ENCODE data around the gene STEAP3.

Gene STEAP3

DNA sequence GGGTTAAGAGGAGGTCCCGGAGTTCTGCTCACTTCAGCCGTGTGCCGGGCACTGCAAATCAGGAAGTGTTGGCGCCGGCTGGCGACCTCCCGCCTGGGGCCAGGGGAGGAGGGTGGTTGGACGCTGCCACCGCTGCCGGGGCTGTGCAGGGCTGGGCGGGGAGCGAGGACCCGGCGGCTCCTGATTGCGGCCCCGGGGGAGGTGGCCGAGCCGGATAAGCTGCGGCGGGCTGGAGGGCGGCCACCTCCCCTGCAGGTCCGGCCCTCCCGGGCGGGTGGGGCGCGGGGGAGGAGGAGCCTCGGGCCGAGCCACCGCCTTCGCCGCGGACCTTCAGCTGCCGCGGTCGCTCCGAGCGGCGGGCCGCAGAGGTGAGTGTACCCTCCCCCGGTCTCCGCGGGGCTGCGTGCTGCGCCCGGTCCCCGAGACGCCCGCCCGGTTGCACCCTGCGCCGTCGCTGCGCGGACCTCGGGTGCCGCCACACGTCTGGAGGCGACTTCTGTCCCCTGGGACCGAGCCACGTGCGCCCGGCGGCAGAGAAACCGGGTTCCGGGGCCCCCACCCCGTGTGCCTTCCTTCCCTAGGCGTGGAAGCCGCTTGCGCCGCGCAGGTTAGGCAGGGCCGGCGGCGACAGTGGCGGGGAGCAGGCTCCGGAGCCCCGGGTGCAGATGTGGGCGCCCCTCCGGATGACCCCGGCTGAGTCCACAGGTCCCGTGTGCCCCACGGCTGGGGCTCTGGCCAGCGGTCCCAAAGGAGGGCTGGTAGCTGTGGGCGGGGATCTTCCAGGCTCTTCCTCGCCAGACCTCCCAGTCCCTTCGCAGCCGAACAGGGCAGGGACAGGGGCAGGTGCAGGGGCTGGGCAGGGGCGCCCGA, at the start of gene STEAP3:
Gene STEAP3 (plus strand): TSS at position 314 of the 870 bp plus-strand sequence. CDS start 7,179 bp downstream, outside the sequence.
- no peak for DNase-seq (ENCODE audit: low read depth)
- peak within 1 kb of the TSS; percentile 92 for H3K4me3 ChIP-seq (ENCODE audit: low read depth, low read length)

DNA sequence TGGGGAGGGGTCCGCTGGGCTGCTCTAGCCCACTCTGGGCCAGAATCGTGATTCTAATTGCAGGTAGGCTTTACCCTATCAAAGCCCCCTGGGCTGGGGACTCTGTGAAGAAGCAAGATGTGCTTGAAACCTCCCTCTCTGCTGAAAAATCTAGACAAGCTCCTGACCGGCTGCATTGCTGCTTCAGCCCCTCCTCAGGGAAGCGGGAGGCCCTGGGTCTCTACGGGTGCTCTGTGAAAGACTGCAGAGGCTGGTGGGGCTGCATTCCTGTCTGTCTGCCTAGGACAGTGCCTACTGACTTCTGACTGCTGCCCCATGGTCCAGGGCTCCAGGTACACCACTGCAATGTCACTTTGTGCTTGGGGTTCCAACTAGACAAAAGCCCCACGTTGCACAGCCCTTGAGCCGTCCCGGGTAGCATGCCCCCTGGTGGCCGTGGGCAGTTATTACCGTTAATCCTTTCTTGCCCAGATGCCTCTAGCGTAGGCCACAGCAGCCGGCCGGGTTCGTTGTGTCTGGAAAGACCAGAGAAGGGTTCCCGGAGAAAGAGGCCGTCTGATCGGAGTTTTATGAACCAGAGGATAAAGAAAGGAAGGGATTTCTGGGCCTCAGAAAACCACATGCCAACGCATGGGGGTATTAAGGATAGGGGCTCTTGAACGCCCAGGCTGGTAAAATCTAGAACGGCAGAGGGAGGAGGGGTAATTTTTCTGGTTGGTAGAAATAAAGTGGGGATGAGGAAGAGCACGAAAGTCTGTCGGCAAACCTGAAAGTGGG, 49.2 kb upstream of the STEAP3 start:
- no peak for DNase-seq (ENCODE audit: low read depth)
- no peak overlapping the region for H3K4me3 ChIP-seq (ENCODE audit: low read depth, low read length)

GRCh38 chr2:119174993-119175347, 48.7 kb upstream of the STEAP3 start:
- no peak for DNase-seq (ENCODE audit: low read depth)

DNA sequence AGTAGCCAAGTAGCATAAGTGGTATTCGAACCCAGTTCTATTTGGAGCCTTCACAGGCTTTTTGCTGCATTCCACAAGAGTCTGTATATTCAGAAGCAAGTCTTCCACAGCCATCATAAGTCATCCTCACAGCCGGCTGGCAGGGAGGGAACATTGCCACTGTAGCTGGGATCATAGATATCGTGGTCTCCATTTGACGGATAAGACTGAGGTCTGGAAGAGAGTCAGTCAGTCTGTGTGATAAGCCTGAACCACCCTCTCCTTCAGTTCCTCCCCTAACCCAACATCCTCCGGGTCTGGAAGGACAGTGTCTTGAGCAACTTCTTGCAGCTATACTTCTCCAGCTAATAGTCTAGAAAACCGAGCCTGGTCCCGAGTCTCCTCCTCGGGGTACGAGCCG, 48.1 kb upstream of the STEAP3 start:
- no peak overlapping the region for H3K4me3 ChIP-seq (ENCODE audit: low read depth, low read length)
- no peak for DNase-seq (ENCODE audit: low read depth)

More at GRCh38 chr2:119174993-119175347, 48.7 kb upstream of the STEAP3 start:
- no peak overlapping the region for H3K4me3 ChIP-seq (ENCODE audit: low read depth, low read length)

GRCh38 chr2:119177171-119177837, 46.3 kb upstream of the STEAP3 start:
- no peak overlapping the region for H3K4me3 ChIP-seq (ENCODE audit: low read depth, low read length)
- DNase-seq (ENCODE audit: low read depth): no peak

GRCh38 chr2:119177838-119178190, 45.8 kb upstream of the STEAP3 start:
- no peak overlapping the region for H3K4me3 ChIP-seq (ENCODE audit: low read depth, low read length)
- no peak for DNase-seq (ENCODE audit: low read depth)

DNA sequence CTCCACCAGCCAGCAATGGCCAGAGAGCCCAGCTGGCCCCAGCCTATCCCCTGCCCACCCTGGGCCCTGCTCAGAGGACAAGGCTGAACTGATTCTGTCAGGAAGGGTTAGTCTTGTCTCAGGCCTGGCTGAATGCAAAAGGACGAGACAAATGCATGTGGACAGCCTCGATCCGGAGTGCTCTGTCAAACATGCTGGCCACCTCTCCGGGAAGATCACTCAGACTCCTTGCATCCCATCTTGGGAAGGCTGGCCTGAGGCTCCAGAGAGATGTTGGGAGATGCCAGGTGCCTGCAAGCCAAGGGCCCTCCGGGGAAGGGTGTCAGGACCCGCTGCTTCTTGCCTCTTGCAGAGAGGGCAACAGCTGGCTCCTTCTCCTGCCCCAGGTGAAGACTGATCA, 44.9 kb upstream of the STEAP3 start:
- no peak for DNase-seq (ENCODE audit: low read depth)
- no peak overlapping the region for H3K4me3 ChIP-seq (ENCODE audit: low read depth, low read length)

GRCh38 chr2:119179202-119179601, 44.4 kb upstream of the STEAP3 start:
- DNase-seq (ENCODE audit: low read depth): no peak

DNA sequence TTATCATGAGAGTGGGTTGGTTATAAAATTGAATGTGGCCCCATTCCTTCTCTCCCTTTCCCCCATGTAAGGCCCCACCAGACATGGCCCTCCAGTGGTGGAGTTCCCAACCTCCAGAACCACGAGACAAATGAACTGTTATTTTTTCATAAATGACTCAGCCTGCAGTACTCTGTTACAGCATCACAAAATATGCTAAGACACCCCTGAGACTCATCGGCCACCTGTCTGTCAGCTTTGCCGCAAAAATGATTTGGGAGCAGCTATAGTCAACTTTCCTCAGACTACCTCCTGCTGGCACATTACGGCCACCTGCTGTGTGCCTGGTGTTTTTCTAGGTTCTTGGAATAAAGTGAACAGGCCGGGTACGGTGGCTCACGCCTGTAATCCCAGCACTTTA, 43.6 kb upstream of the STEAP3 start:
- no peak overlapping the region for H3K4me3 ChIP-seq (ENCODE audit: low read depth, low read length)
- peak; percentile 16 for DNase-seq (ENCODE audit: low read depth)

More at GRCh38 chr2:119179202-119179601, 44.4 kb upstream of the STEAP3 start:
- no peak overlapping the region for H3K4me3 ChIP-seq (ENCODE audit: low read depth, low read length)

DNA sequence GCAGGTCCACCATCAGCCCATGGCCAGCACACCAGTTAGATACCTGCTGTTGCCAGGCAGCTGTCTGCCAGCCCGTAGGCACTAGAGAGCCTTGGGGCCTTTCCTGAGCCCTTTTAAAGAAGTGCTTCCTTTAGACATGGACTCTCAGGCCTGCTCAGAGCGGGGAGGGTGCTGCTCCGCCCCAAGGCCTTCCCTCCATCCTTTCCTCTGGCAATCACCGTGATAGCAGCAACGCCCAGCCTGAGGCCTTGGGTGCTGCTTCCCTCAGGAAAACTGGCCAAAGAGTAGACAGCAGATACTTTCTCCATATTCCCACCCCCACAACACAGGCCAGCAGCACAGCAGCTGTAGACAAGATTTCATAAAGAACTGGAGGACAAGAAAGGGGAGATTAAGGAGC, 42.7 kb upstream of the STEAP3 start:
- DNase-seq (ENCODE audit: low read depth): no peak
- H3K4me3 ChIP-seq (ENCODE audit: low read depth, low read length): no peak overlapping the region

DNA sequence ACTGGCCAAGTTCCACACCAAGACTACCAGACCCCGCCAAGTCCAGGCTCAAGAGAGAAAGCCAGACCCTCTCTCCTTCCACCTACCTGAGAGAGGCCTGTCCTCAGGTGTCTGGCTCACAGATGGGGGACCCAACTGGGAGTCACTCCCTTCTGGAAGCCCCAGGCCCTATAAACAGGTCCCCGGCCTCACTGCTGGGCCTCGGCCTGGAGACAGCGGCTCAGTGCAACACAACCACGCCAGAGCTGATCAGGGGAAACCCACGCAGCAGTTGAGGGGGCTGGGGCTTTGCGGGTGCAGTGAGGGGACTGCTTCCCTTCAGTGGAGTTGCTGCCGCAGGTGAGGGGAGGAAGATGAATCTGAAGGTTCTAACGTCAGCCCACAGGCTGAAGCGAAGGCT, 42.2 kb upstream of the STEAP3 start:
- DNase-seq (ENCODE audit: low read depth): no peak
- H3K4me3 ChIP-seq (ENCODE audit: low read depth, low read length): no peak overlapping the region

GRCh38 chr2:119181791-119182445, 41.7 kb upstream of the STEAP3 start:
- no peak overlapping the region for H3K4me3 ChIP-seq (ENCODE audit: low read depth, low read length)
- DNase-seq (ENCODE audit: low read depth): no peak

DNA sequence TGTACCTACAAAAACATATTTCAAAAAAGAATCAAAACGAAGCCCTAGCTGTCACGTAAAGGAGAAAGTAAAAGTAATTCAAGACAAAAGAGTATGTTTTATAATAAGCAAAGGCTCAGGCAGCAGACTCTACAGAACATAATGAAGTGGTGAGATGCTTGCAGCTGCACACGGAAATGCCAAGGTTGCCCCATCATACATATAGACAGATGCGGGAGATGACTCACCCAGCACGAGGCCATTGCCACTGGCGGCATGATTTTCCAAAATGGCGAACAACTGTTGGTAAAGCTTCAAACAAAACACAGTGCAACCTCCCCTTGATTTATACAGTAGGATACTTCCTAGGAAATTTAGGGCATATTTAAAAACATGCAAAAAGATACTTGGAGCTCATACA, 39.1 kb upstream of the STEAP3 start:
- H3K4me3 ChIP-seq (ENCODE audit: low read depth, low read length): no peak overlapping the region

DNA sequence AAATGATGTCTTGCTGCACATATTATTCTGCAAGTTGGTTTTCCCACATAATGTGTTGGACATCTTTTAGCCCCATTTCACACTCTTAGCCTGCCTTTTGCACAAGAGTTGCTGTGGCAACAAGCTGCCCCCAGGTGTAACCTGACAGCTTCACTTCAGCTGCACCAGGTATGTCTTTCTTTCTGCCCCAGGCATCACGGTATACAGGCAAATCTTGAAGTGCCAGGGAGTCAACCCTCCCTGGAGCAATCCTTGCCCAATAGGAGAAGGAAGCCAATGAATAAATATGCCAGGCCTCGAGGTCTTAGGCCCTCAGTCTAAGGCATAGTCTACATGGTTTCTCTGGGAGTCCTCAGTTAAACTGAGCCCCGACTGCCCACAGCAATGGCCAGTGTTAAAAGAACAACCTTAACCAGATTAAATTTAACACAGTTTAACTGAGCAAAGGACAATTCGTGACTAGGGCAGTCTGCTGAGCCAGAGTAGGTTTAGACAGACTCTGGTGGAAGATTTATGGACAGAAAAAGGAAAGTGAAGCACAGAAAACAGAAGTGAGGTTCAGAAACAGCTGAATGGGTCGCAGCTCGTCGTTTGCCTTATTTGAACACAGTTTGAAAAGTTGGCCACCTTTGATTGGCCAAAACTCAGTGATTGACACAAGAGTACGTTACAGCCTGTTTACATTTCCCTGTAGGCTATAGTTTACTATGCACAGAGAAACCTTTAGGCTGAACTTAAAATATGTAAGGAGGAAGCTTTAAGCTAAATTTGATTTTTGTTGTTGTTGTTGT, 33.1 kb upstream of the STEAP3 start:
- no peak for DNase-seq (ENCODE audit: low read depth)
- no peak overlapping the region for H3K4me3 ChIP-seq (ENCODE audit: low read depth, low read length)

More for the DNA sequence above, 39.1 kb upstream of the STEAP3 start:
- DNase-seq (ENCODE audit: low read depth): no peak

DNA sequence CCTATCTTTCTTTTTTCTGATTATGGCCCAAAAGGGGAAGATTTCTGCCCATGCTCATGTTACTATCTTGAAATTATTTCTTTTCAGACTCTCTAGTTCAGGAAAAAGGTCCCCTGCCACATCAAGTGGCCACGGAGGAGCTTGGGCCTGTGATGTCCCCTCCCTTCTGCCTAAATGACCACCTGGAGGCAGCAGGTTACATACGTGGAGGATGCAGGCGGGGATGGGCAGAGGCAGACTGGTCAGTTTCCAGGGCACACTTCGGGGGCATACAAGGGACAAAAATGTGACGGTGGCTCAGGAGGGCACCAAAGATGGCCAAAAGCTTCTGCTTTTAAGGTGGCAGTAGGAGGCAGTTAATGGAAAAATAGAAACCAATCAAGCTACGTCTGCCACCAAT, 30.7 kb upstream of the STEAP3 start:
- no peak for DNase-seq (ENCODE audit: low read depth)
- no peak overlapping the region for H3K4me3 ChIP-seq (ENCODE audit: low read depth, low read length)

- H3K4me3 ChIP-seq (ENCODE audit: low read depth, low read length): no peak overlapping the region
- no peak for DNase-seq (ENCODE audit: low read depth)
Measured at GRCh38 chr2:119195001-119195400, 28.6 kb upstream of the STEAP3 start.

GRCh38 chr2:119195887-119196286, 27.7 kb upstream of the STEAP3 start:
- no peak overlapping the region for H3K4me3 ChIP-seq (ENCODE audit: low read depth, low read length)
- DNase-seq (ENCODE audit: low read depth): no peak

DNA sequence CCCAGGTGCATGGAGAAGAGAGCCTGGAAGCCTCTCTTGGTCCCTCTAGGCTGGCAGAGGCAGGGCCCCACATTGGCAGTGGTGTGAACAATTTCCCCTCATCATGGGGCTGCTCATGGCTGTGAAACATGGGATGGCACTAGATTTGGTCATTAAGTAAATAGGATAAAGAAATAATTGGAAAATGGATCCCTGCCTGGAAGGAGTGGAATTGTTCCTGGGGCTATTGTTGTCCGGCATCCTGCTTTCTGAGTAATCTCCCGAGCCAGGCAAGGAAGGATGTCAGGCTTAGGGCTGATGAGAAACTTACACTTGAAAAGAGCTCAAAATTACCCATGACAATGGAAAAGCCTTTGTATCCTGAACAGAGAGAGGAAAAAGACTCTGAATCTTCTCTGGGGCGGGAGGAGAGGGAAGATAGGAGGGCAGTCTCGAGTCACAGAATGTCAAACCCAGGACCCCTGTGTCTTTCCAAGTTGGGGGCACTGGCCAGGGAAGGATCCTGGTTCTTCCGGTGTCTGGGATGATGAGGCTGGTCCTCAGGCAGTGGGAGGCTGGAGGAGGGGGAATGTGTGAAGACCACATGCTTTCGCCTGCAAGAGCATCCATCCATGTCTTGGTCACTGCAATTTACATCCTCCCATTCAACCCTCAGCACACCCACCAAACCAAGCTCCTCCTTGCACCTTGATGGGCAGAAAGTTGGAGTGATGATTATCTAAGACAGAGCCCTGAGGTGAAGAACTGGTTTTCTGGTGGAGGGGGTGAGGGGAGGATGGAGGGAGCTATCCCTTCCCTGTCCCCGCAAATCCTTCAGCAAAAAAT, 27.1 kb upstream of the STEAP3 start:
- H3K4me3 ChIP-seq (ENCODE audit: low read depth, low read length): no peak overlapping the region
- no peak for DNase-seq (ENCODE audit: low read depth)

Data from skeletal muscle cell (primary cell).